SK-N-SH treated with all-trans-retinoic acid at 6 μM for 48 hours (cell line): Measurements from ENCODE around the gene PARD3.

Source experiments
- ESRRG ChIP-seq: fragments of 250-450 bp; sonication (Bioruptor Pico); IDR thresholded peaks from 2 replicates; pipeline ENCODE4 v1.6.1; 2021; ENCODE audit warnings: mild to moderate bottlenecking
- ZFP30 ChIP-seq: fragments of 450-650 bp; formaldehyde crosslinking; IDR thresholded peaks from 2 replicates; pipeline ENCODE4 v1.5.0; 2022; ENCODE audit warnings: mild to moderate bottlenecking, moderate library complexity

DNA sequence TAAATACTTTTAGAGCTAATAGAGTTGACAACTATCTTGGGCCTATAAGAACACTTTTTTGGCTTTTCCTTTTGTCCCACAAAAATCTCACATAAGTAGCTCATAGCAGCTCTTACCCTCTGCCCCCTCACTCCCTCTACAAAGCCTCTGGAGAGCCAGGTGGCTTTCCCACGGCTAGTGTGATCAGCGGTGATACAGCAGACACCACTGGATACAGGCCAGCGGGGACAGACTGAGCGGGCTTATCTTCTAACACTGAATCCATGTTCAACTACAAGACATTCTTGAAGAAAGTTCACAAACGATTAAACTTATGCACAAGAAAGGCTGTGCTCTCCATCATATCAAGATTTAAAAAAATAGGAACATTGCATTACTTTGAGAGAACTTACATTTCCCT is 377.2 kb downstream of the PARD3 start:
- TF ChIP-seq ESRRG (CRISPR knock-in tag) (no peak), ZFP30 (CRISPR knock-in tag) (no peak)
